ENCODE data around the gene GRIN2A. TPM values are rescaled to one million over a fixed set of nuclear protein-coding genes. Genes with fewer than 3 reads are reported as not detected.

The GRIN2A gene
- total and polyA plus RNA-seq, 2 of the 8 experiments (the other 6 are each of a cell fraction or from before 2014, with no cell fraction given) = 0.18 to 1.8 TPM

GRCh38 chr16:10180042-10180770 is 2.0 kb downstream of the GRIN2A start:
- Histone ChIP-seq H3K14ac (ENCODE audit: insufficient read length) (no peak overlapping the region), H4K20me1 (replicated peaks in 1 of 2; ENCODE audit: control insufficient read depth in 1 of 2, insufficient read depth in 2 of 2, low read length in 2 of 2) (no peaks in the 10 kb centered on the region), H3K23me2 (ENCODE audit: low read depth, low read length) (peaks cover 27% of the 10 kb centered on the region; the same call in 1 of the 2 replicates), H3K9ac (replicated peaks in 1 of 4; ENCODE audit: extremely low read depth in 1 of 4, low read depth in 3 of 4, low read length in 3 of 4) (no peak overlapping the region), H3K79me2 (ENCODE audit: control insufficient read depth in 1 of 2, insufficient read depth in 2 of 2, low read length in 2 of 2) (no peaks in the 10 kb centered on the region), H4K8ac (ENCODE audit: extremely low read depth, insufficient read depth, low read length) (peak overlapping the region; percentile 41; the same call in 1 of the 2 replicates), H3K9me3 (ENCODE audit: insufficient read depth in 2 of 2, low read depth in 1 of 2, low read length in 1 of 2) (no peaks in the 10 kb centered on the region), H3K56ac (replicated peaks; ENCODE audit: insufficient read length, low read depth, low read length) (no peak overlapping the region), H2BK12ac (ENCODE audit: low read depth, low read length) (peak overlapping the region; percentile 60; the same call in 1 of the 2 replicates), H3K23ac (ENCODE audit: insufficient read length) (no peak overlapping the region), H3K27me3 (replicated peaks in 1 of 4; ENCODE audit: control insufficient read depth in 3 of 4, extremely low read depth in 1 of 4, insufficient read depth in 3 of 4, low read length in 3 of 4) (peaks cover 26 to 50% (median 44%) of the 10 kb centered on the region in 4 experiments), H3K4me2 (ENCODE audit: insufficient read depth in 1 of 2, low read depth in 2 of 2, low read length in 2 of 2) (peak overlapping the region; percentile 71 to 99), H2AFZ (ENCODE audit: low read length) (0 out of 2 replicates have a peak overlapping the region, but pooled peaks have one; percentile 4), H3K79me1 (ENCODE audit: low read depth, low read length) (no peaks in the 10 kb centered on the region), H2BK120ac (replicated peaks; ENCODE audit: low read depth, low read length) (no peak overlapping the region), H3K36me3 (ENCODE audit: control insufficient read depth in 2 of 4, insufficient read depth in 4 of 4, low read length in 3 of 4) (no peaks in the 10 kb centered on the region), H3K4ac (replicated peaks; ENCODE audit: insufficient read length, low read depth, low read length) (no peak overlapping the region), H3K27ac (ENCODE audit: low read depth, low read length) (no peak overlapping the region), H2BK20ac (ENCODE audit: low read length) (no peak overlapping the region), H4K5ac (ENCODE audit: insufficient read length, low read depth, low read length) (no peak overlapping the region), H4K91ac (replicated peaks; ENCODE audit: insufficient read length, low read length) (no peak overlapping the region), H2AK5ac (ENCODE audit: low read depth, low read length) (no peak overlapping the region), H3K18ac (ENCODE audit: extremely low read depth, low read length) (peak overlapping the region; percentile 60; the same call in 1 of the 2 replicates), H2BK15ac (ENCODE audit: low read length) (no peak overlapping the region), H3K4me1 (replicated peaks in 1 of 4; ENCODE audit: control insufficient read depth in 3 of 4, insufficient read depth in 4 of 4, low read length in 3 of 4) (peaks cover 0 to 6% (median 0%) of the 10 kb centered on the region in 4 experiments; a peak in 3 of 7 replicates), H2BK5ac (ENCODE audit: low read depth, low read length) (no peak overlapping the region), H3K4me3 (ENCODE audit: extremely low read depth in 1 of 4, insufficient read depth in 2 of 4, low read depth in 3 of 4, low read length in 4 of 4) (peak overlapping the region; percentile 14 to 73 (median 57); a peak in 7 of 8 replicates)
- CTCF ChIA-PET (ENCODE audit: partially characterized antibody) = interaction anchor here (0.6 to 5.7 kb wide), 55 partner anchors 10 to 1182 kb away, joined by 3 to 86 read pairs (median 3); no protein-coding TSS in a partner anchor
- TF ChIP-seq SRF (IDR thresholded peaks at IDR 0.05; ENCODE audit: low read depth, low read length) (no peak), SUZ12 (IDR thresholded peaks at IDR 0.05; ENCODE audit: low read length) (no peak), RBBP5 (IDR thresholded peaks at IDR 0.05; ENCODE audit: borderline replicate concordance, low read depth, low read length) (no peak), RXRA (IDR thresholded peaks at IDR 0.05; ENCODE audit: insufficient read depth, low read depth, low read length) (no peak), CEBPB (IDR thresholded peaks at IDR 0.05; ENCODE audit: low read depth, low read length) (no peak), MAFK (IDR thresholded peaks at IDR 0.05; ENCODE audit: low read depth, low read length) (no peak), ZNF274 (IDR thresholded peaks at IDR 0.05; ENCODE audit: borderline replicate concordance, extremely low read depth, low read length) (no peak), ATF2 (IDR thresholded peaks at IDR 0.05; ENCODE audit: low read length) (no peak)
- POLR2A ChIA-PET (ENCODE audit: partially characterized antibody) = interaction anchor here (1.2 kb wide), 1 partner anchor 44 kb away, joined by 3 read pairs; no protein-coding TSS in a partner anchor
- FAIRE-seq (no peak), DNase-seq (ENCODE audit: low read depth in 1 of 2, low spot score in 2 of 2) (no peak)
- WGBS, 2 experiments (ENCODE audit: extremely low coverage in 1 of 2, insufficient coverage in 1 of 2, insufficient read length in 1 of 2, insufficient replicate concordance in 2 of 2, low coverage in 1 of 2, low lambda C conversion rate in 2 of 2, missing lambda C conversion rate in 1 of 2) = 74% methylated on average over 42 of the region's 53 CpGs; no CpG with 5 or more reads in 1 of the 2 experiments
